ENCODE measurements around the gene ARID5B. TPM values are rescaled to one million over a fixed set of nuclear protein-coding genes. Genes with fewer than 3 reads are reported as not detected.
A peak's percentile ranks its signal among the peaks of the same experiment; 100 is the strongest.

ARID5B gene
- total and polyA plus RNA-seq, 2 experiments from 2014 or later, result 1.3 to 1.6 TPM

DNA sequence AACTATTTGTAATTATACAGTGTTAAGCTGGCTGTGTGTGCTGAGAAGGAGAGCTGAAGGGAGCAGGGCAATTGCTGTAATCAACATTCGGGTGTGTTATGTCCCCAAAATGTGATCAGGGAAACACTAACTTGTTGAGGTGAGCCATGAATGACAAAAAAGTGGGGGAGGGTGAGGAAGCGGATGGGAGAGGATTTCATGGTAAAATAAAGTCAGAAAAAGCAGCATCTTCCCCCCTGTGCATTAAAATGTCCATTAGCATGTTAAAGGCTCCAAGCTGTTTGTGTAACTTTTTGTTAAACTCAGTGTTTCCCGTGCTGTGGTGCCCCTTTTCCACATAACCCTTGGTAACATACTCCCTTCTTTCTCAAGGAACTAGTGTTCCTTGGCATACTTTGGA, 84.9 kb downstream of the ARID5B start:
- Histone ChIP-seq H3K4me2 (peak overlapping the region; percentile 79), H2AFZ (peak overlapping the region; percentile 20; the same call in 1 of the 2 replicates), H3F3A (replicated peaks; ENCODE audit: low read depth) (no peaks in the 10 kb centered on the region), H3K36me3 (ENCODE audit: insufficient read depth) (no peaks in the 10 kb centered on the region), H3K79me2 (replicated peaks; ENCODE audit: insufficient read depth) (no peaks in the 10 kb centered on the region), H4K20me1 (replicated peaks; ENCODE audit: insufficient read depth) (no peaks in the 10 kb centered on the region), H3K9me2 (ENCODE audit: insufficient read depth) (no peaks in the 10 kb centered on the region; the same call in 1 of the 2 replicates), H3K27me3 (ENCODE audit: insufficient read depth) (no peaks in the 10 kb centered on the region), H3K4me1 (ENCODE audit: insufficient read depth) (peaks cover 38% of the 10 kb centered on the region), H3K4me3 (peak overlapping the region; percentile 46), H3K27ac (ENCODE audit: low read depth) (peak overlapping the region; percentile 70)
- peaks cover 40% of the 10 kb centered on the region for H3K4me1 Mint-ChIP-seq
- H3K36me3 Mint-ChIP-seq (ENCODE audit: low read depth), result no peaks in the 10 kb centered on the region
- TF ChIP-seq NANOG (IDR thresholded peaks at IDR 0.05; ENCODE audit: borderline replicate concordance) (peak; percentile 65; the same call in 1 of the 2 replicates), EZH2phosphoT487 (IDR thresholded peaks at IDR 0.05; ENCODE audit: unreplicated experiment) (no peak)
- peak; percentile 43 for DNase-seq (ENCODE audit: low spot score)
- H3K9me3 Mint-ChIP-seq, result no peaks in the 10 kb centered on the region
- H3K27ac Mint-ChIP-seq, result peak overlapping the region; percentile 82
- H3K27me3 Mint-ChIP-seq (ENCODE audit: insufficient read depth, low read depth, poor library complexity), result peaks cover 2% of the 10 kb centered on the region
- ATAC-seq, result peak; percentile 67
- peak overlapping the region; percentile 42 for H3K4me3 Mint-ChIP-seq

DNA sequence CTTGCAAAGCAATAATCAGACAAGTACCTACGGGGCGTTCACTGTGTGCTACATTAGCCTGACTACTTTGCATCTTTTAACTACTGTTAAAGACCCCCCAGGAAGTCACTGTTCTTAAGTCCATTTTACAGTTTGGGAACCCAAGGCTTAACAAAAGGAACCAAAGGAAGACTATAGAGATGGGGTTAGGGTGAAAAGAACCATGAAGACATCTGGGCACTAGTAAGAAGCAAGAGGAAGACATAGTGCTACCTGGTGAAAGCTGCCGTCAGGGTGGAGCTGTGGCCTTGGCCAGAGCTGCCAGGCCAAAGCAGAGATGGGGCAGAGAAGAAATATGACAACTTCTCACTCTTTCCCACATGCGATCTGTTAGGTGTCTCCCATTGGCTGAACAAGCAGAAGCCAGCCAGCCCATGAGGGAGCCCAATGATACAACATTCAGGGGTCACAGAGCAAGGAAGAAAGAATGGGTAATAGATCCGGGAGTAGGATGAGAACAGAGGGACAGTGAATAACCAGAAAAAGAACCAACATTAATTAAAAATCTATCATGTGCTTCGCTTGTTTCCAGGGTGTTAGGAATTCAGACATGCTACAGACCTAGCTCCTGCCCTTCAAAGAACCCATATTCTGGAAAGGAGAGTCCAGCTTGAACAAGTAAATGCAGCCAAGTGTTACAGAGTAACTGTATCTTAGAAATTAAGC, 85.4 kb downstream of the ARID5B start:
- Mint-ChIP-seq H3K27me3 (ENCODE audit: insufficient read depth, low read depth, poor library complexity) (peaks cover 2% of the 10 kb centered on the region), H3K36me3 (ENCODE audit: low read depth) (no peaks in the 10 kb centered on the region), H3K9me3 (no peaks in the 10 kb centered on the region), H3K4me3 (peak overlapping the region; percentile 4; the same call in 1 of the 3 replicates), H3K27ac (peak overlapping the region; percentile 82), H3K4me1 (peaks cover 40% of the 10 kb centered on the region)
- H3K36me3 ChIP-seq (ENCODE audit: insufficient read depth), result no peaks in the 10 kb centered on the region
- no peaks in the 10 kb centered on the region for H3F3A ChIP-seq (replicated peaks; ENCODE audit: low read depth)
- peak overlapping the region; percentile 79 for H3K4me2 ChIP-seq
- no peaks in the 10 kb centered on the region; the same call in 1 of the 2 replicates for H3K9me2 ChIP-seq (ENCODE audit: insufficient read depth)
- peak; percentile 78 for ATAC-seq
- peak overlapping the region; percentile 70 for H3K27ac ChIP-seq (ENCODE audit: low read depth)
- H3K4me1 ChIP-seq (ENCODE audit: insufficient read depth), result peaks cover 38% of the 10 kb centered on the region
- peak; percentile 37 for DNase-seq (ENCODE audit: low spot score)
- H3K4me3 ChIP-seq, result peak overlapping the region; percentile 46
- H2AFZ ChIP-seq, result peak overlapping the region; percentile 20; the same call in 1 of the 2 replicates
- TF ChIP-seq POLR2AphosphoS5 (IDR thresholded peaks at IDR 0.05; ENCODE audit: low read depth), result no peak
- TF ChIP-seq, protein P1, sequence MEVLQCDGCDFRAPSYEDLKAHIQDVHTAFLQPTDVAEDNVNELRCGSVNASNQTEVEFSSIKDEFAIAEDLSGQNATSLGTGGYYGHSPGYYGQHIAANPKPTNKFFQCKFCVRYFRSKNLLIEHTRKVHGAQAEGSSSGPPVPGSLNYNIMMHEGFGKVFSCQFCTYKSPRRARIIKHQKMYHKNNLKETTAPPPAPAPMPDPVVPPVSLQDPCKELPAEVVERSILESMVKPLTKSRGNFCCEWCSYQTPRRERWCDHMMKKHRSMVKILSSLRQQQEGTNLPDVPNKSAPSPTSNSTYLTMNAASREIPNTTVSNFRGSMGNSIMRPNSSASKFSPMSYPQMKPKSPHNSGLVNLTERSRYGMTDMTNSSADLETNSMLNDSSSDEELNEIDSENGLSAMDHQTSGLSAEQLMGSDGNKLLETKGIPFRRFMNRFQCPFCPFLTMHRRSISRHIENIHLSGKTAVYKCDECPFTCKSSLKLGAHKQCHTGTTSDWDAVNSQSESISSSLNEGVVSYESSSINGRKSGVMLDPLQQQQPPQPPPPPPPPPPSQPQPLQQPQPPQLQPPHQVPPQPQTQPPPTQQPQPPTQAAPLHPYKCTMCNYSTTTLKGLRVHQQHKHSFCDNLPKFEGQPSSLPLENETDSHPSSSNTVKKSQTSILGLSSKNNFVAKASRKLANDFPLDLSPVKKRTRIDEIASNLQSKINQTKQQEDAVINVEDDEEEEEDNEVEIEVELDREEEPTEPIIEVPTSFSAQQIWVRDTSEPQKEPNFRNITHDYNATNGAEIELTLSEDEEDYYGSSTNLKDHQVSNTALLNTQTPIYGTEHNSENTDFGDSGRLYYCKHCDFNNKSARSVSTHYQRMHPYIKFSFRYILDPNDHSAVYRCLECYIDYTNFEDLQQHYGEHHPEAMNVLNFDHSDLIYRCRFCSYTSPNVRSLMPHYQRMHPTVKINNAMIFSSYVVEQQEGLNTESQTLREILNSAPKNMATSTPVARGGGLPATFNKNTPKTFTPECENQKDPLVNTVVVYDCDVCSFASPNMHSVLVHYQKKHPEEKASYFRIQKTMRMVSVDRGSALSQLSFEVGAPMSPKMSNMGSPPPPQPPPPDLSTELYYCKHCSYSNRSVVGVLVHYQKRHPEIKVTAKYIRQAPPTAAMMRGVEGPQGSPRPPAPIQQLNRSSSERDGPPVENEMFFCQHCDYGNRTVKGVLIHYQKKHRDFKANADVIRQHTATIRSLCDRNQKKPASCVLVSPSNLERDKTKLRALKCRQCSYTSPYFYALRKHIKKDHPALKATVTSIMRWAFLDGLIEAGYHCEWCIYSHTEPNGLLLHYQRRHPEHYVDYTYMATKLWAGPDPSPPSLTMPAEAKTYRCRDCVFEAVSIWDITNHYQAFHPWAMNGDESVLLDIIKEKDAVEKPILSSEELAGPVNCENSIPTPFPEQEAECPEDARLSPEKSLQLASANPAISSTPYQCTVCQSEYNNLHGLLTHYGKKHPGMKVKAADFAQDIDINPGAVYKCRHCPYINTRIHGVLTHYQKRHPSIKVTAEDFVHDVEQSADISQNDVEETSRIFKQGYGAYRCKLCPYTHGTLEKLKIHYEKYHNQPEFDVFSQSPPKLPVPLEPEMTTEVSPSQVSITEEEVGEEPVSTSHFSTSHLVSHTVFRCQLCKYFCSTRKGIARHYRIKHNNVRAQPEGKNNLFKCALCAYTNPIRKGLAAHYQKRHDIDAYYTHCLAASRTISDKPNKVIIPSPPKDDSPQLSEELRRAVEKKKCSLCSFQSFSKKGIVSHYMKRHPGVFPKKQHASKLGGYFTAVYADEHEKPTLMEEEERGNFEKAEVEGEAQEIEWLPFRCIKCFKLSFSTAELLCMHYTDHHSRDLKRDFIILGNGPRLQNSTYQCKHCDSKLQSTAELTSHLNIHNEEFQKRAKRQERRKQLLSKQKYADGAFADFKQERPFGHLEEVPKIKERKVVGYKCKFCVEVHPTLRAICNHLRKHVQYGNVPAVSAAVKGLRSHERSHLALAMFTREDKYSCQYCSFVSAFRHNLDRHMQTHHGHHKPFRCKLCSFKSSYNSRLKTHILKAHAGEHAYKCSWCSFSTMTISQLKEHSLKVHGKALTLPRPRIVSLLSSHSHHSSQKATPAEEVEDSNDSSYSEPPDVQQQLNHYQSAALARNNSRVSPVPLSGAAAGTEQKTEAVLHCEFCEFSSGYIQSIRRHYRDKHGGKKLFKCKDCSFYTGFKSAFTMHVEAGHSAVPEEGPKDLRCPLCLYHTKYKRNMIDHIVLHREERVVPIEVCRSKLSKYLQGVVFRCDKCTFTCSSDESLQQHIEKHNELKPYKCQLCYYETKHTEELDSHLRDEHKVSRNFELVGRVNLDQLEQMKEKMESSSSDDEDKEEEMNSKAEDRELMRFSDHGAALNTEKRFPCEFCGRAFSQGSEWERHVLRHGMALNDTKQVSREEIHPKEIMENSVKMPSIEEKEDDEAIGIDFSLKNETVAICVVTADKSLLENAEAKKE (CRISPR knock-in tag; IDR thresholded peaks at IDR 0.05), result peak; percentile 79
- H4K20me1 ChIP-seq (replicated peaks; ENCODE audit: insufficient read depth), result no peaks in the 10 kb centered on the region
- H3K27me3 ChIP-seq (ENCODE audit: insufficient read depth), result no peaks in the 10 kb centered on the region
- H3K79me2 ChIP-seq (replicated peaks; ENCODE audit: insufficient read depth), result no peaks in the 10 kb centered on the region

Data from GM23338 (cell line).